Jurkat, Clone E6-1 (cell line): ENCODE results near the gene BCAS3.
A peak's percentile ranks its signal among the peaks of the same experiment; 100 is the strongest.
"Not testable (repeated sequence)": the region's sequence is repeated elsewhere in the genome, so short reads cannot be mapped to it uniquely, and the experiment has no call there.

Experiments used
- DNase-seq: peaks from one replicate; pipeline ENCODE4 v3.0.0-alpha.2; 2011; ENCODE audit warnings: low read depth, low spot score
- H3K4me3 ChIP-seq: 2 replicates; pipeline ENCODE4 v1.5.1; 2011; ENCODE audit warnings: mild to moderate bottlenecking, low read length, control low read depth, moderate library complexity

BCAS3 gene

DNA sequence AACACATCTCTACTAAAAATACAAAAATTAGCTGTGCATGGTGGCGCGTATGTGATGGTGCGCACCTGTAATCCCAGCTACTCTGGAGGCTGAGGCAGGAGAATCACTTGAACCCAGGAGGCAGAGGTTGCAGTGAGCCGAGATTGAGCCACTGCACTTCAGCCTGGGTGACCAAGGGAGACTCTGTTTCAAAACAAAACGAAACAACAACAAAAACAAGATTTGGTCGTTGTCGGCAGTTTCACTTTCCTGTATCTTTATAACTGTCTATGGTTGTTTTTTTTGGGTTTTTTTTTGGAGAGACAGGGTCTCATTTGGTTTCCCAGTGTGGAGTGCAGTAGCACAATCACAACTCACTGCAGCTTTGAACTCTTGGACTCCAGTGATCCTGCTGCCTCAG is 8.9 kb upstream of the BCAS3 start:
- DNase-seq, H3K4me3 ChIP-seq: not testable (repeated sequence)

DNA sequence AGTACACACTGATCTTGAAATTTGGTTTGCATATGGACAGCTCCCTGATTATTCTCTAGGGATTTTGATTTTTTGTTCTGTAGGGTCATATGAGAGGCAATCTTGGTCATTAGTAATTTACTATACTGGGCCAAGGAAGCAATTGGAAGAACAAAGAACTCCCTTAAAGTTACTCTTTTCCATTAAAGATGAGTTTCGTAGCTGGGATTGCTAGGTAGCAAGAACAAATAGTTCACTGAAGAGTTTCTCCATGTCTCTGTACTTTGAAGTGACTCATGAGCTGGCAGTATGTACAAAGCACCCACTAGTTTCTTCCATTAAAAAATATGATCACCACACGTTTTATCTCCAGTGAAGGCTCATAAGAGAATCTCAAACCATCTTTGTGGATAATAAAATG is 6.2 kb upstream of the BCAS3 start:
- no peak for DNase-seq
- no peak overlapping the region for H3K4me3 ChIP-seq

DNA sequence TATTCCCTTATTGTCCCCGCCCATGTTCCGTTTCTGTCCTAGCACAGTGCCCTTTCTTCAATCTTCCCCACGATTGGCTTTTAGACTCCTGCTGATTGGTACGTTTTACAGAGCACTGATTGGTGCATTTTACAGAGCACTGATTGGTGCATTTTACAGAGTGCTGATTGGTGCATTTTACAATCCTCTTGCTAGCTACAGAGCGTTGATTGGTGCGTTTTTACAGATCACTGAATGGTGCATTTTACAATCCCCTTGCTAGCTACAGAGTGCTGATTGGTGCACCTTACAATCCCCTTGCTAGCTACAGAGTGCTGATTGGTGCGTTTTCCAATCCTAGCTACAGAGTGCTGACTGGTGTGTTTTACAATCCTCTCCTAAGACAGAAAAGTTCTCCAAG is 3.0 kb upstream of the BCAS3 start:
- not testable (repeated sequence) for H3K4me3 ChIP-seq, DNase-seq

DNA sequence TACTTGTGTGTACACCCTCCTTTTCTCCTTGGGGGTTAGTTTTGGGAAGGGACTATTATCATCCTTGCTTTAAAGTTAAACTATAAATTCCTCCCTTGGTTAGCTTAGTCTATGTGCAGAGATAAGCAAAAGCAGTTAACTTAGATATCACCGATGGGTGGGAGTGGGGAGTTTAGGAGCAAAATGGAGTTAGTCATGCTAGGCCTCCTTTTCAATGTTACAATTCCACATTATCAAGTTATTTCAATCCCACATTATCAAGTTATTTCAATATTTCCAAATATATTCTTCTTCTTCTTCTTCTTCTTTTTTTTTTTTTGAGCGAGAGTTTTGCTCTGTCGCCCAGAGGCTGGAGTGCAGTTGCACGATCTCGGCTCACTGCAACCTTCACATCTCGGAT is 1.7 kb upstream of the BCAS3 start:
- DNase-seq, result no peak
- H3K4me3 ChIP-seq, result no peak overlapping the region

DNA sequence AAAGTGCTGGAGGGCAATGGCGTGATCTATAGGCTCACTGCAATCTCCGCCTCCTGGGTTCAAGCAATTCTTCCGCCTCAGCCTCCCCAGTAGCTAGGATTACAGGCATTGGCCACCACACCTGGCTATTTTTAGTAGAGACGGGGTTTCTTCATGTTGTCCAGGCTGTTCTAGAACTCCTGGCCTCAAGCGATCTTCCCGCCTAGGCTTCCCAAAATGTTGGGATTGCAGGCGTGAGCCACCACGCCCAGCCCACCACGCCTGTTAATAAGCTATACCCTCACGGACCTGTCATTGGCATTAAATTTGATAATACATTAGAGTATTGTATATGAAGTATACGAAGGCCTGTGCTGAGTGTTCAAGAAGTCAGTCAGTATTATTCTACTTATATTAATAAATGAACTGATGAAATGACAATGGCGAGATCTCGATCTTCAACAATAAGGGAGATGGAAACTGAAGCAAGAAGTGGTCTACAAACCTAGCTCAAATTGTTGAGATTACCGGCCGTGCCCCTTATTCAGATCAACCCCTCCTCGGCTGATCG is 818 bp upstream of the BCAS3 start:
- DNase-seq, result no peak
- peak overlapping the region; percentile 83 for H3K4me3 ChIP-seq

DNA sequence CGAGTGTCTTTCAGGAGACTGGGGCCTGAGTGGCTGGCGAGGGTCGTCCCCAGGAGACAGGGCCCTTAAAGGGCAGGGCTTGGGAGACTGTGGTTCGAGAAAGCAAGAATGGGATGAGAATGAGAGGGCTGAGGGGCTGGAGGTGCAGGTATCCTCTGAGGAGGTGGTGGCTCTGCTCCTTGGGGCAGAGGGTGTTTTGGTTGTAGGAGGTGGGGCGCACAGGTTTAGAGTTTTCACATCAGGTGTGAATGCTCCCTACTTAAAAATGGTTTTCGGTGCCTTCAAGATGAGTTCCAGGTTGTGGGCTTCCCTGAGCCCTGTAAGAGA is 430 bp downstream of the BCAS3 start:
- peak overlapping the region; percentile 83 for H3K4me3 ChIP-seq

DNA sequence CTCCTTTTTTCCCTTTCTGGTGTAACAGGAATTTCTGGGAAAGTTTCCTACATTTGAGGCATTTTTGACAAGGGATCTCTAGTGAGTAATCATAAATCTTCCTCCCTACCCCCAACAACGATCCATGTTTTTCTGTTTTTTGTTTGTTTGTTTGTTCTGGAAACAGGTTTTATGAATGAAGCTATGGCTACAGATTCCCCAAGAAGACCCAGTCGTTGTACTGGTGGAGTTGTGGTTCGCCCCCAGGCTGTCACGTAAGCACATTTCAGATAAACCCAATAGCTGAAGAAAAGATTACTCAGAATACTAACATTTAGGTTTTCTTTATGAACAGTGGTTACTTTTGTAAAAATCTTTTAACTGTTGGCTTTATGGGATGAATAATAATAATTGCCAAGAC is 1.6 kb downstream of the BCAS3 start:
- H3K4me3 ChIP-seq, result no peak overlapping the region
- DNase-seq, result no peak

More for the DNA sequence above, 430 bp downstream of the BCAS3 start:
- DNase-seq, result no peak

DNA sequence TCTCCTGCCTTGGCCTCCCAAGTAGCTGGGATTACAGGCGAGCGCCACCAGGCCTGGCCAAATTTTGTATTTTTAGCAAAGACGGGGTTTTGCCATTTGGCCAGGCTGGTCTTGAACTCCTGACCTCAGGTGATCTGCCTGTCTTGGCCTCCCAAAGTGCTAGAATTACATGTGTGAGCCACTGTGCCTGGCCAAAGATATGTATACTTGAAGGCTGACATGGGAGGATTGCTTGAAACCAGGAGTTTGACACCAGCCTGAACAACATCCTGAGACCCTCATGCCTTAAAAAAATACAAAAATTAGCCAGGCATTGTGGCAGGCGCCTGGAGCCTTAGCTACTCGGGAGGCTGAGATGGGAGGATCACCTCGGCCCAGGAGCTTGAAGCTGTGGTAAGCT is 3.1 kb downstream of the BCAS3 start:
- DNase-seq, result no peak
- no peak overlapping the region for H3K4me3 ChIP-seq

DNA sequence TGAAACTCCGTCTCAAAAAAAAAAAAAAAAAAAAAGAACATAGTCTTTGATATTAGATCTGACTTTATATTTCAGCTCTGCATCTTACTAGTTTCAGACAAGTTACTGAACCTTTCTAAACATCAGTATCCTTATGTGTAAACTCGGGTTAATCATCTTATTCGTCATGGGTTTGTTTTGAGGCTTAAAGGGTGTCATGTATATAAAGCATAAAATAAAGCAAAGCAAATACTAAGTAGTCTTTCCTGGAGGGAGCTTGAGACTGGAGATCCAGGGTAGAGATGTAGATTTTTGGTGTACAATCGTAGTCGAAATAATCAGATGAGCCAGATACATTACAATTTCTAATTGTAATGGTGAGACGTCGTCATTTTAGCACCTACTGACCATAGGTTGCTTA is 7.8 kb downstream of the BCAS3 start:
- no peak overlapping the region for H3K4me3 ChIP-seq
- DNase-seq, result no peak

DNA sequence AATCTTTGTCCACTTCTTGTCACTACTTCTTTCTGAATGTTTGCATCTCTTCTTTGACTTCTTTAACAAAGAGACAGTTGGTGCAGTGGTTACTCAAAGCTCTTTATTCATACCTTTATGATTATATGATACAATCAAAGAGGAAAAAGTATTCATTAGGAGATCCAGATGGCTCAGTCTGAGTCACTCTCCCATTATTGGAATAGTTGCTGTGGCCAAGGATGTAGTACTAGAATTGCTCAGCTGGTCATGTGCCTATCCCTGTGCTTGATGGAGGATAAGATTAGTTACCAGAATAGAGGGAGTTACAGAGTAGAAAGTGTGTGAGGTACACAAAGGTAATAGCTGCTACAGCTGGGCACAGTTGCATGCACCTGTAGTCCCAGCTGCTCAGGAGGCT is 18.3 kb downstream of the BCAS3 start:
- no peak overlapping the region for H3K4me3 ChIP-seq
- DNase-seq, result no peak

DNA sequence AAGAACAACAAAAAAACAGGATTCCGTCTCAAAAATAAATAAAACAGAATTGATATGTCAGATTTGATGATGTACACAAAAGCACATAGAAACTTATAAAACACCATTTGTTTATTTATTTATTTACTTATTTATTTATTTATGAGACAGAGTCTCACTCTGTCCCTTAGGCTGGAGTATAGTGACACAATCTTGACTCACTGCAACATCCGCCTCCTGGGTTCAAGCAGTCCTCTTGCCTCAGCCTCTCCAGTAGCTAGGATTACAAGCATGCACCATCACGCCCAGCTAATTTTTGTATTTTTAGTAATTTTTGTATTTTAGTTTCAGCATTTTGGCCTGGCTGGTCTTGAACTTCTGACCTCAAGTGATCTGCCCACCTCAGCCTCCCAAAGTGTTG is 21.4 kb downstream of the BCAS3 start:
- H3K4me3 ChIP-seq, result no peak overlapping the region
- no peak for DNase-seq

DNA sequence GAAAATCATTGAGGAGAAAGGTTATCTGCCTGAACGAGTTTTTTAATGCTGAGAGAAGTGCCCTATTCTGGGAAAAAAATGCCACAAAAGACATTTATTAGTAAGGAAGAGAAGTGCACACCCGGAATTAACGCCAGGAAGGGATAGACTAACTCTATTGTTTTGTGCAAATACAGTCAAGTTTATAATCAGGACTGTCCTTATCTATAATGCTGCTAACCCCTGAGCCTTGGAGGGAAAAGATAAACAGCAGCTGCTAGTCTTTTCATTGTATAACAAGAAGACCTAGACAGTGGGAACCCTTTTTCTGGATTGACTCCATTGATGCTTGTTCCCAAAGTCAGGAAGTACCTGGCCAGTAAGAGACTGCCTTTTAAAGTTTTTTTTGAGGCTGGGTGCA is 26.5 kb downstream of the BCAS3 start:
- no peak overlapping the region for H3K4me3 ChIP-seq
- DNase-seq, result no peak

DNA sequence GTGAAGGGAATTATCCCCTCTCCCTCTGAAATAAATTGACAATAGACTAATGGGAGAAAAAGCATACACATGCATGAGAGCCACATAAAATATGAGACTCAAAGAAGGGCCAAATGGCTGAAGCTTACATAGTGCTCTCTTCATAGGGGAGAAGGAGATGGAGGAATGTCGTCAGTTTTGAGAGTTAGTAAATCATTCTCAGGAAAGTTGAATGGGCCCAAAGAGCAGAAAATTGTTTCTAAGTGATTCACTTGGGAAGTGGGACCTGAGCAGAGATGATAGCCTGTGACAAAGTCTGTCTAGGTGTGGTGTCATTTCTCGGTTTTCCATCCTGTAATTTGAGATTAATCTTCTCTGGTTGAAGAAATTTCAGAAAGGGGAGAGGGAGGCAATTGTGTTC is 35.0 kb downstream of the BCAS3 start:
- no peak for DNase-seq
- H3K4me3 ChIP-seq, result no peak overlapping the region

DNA sequence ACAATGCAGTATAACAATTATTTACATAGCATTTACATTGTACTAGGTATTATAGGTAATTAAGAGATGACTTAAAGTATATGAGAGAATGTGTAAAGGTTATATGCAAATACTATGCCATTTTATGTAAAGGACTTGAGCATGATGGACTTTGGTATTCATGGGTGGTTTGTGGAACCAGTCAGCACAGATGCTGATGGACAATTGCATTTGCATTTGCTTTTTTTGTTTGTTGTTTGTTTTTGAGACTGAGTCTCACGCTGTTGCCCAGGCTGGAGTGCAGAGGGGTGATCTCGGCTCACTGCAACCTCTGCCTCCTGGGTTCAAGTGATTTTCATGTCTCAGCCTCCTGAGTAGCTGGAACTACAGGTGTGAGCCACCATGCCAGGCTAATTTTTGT is 36.0 kb downstream of the BCAS3 start:
- no peak for DNase-seq

DNA sequence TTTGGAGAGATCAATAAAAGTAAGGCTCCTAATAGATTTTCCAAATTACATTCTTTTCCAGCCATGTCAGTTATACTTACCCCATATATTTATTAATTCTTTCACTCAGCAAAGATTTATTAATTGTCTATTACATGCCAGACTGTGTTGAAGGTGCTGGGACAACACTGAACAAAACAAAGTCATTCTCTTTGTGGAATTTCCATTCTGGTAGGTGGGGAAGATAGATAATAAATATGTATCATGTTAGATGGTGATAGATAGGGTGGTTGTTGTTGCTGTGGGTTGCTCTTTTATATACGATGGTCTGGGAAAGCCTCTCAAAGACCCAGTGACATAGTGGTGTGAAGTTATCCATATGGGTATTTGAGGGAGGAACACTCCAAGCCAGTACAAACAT is 39.1 kb downstream of the BCAS3 start:
- DNase-seq, result no peak
- H3K4me3 ChIP-seq, result no peak overlapping the region

More for the DNA sequence above, 36.0 kb downstream of the BCAS3 start:
- H3K4me3 ChIP-seq, result no peak overlapping the region

DNA sequence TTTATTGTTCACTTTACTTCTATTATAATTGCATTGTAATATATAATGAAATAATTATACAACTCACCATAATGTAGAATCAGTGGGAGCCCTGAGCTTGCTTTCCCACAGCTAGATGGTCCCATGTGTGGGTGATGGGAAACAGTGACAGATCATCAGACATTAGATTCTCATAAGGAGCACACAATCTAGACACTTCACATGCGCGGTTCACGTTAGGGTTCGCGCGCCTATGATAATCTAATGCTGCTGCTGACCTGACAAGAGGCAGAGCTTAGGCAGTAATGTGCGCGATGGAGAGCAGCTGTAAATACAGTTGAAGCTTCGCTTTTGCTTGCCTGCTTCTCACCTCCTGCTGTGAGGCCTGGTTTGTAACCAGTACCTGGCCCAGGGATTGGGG is 40.2 kb downstream of the BCAS3 start:
- no peak for DNase-seq
- H3K4me3 ChIP-seq, result no peak overlapping the region

DNA sequence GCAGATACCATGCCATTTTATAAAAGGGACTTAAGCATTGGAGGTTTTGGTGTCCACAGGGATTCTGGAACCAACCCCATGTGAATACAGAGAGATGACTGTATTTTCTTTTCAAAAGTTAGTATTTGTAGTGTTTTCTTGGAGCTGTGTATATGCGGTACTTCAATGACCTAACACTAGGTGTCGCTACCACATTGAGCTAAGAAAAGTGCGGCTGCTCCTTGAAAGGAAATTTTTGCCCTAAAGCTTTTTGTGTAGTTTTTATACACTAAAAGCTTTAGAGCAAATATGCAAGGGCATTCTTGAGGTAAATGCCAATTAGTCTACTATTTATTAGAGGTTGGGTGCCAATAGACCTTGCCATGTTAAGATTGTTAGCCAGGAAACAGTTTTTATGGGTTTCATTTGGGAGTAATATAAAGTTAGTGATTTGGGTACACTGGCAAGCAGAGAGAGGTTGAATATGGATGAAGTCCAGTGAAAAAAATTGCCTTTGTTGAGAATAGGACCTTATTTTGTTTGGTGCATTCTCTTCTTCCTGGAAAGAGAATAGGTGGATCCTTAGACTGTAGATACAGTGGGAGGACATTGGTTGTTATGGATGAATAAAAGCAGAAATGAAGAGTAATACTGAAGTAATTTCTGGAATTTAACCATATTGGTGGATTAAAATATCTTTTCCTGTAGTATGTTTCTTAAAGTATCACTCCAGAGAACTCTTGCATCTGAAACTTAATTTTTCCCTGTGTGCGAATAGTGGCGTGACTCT is 43.3 kb downstream of the BCAS3 start:
- no peak overlapping the region for H3K4me3 ChIP-seq
- DNase-seq, result peak; percentile 66

DNA sequence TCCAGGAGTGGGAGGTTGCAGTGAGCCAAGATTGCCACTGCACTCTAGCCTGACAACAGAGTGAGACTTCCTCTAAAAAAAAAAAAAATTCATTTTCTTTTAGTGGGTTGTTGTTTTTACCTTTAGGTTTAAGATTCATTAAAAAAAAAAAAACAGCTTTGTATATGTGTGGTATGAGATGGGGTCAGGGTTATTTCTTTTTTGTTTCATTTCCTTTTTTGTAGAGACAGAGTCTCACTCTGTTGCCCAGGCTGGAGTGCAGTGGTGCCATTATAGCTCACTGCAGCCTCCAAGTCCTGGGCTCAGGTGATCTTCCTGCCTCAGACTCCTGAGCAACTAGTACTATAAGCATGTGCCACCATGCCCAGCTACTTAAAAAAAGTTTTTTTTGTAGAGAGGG is 47.0 kb downstream of the BCAS3 start:
- H3K4me3 ChIP-seq, result no peak overlapping the region
- no peak for DNase-seq

DNA sequence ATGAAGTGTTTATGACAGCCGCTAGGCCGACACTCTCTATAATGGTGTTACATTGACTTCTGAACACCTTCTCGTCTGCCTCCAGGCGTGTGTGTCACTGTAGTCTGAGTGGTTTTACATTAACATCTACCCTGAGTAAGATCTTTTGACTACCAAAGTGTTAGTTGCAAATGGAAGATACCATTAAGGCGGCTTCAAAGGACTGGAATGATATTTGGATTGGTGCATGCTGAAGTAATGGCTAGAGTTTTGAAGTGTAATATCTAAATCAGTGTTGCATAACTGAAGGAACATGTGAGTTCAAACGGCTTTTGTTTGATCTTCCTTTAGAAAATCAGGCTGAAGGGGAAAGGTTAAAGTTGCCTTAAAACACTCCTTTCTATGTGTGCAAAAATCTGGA is 52.2 kb downstream of the BCAS3 start:
- peak; percentile 11 for DNase-seq
- H3K4me3 ChIP-seq, result no peak overlapping the region

DNA sequence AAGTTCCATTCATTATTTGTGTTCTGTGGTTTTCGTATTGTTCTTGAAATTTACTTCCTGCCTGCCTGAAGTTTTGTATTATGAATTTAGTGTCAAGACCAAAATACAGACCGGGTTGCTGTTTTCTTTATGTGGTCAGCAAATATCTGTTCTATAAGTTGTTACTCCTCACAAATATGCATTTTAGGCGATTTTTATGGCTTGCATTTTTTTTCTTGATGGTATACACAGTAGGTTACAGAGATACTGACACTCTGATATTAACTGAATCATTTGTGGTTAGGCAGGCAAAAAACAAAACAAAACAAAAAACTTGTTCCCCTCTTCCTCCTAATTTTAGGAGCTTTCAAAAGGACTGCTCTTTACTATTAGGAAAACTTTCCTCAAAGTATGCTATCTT is 52.6 kb downstream of the BCAS3 start:
- no peak overlapping the region for H3K4me3 ChIP-seq

DNA sequence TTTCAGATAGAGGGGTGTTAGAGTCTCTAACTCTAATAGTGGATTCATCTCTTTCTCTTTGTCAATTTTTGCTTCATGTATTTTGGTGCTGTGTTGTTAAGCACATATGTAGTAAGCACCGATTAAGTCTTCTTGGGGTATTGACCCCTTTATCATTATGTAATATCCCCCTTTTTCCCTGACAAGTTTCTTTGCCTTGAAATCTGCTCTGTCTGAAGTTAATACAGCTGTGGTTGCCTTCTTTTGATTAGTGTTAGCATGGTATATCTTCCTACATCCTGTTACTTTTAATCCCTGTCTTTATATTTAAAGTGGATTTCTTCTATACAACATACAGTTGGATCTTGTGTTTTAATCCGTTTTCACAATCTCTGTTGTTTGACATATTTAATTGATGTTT is 60.6 kb downstream of the BCAS3 start:
- no peak for DNase-seq
- H3K4me3 ChIP-seq, result no peak overlapping the region

More for the DNA sequence above, 52.6 kb downstream of the BCAS3 start:
- peak; percentile 2 for DNase-seq
